Stomach (tissue), 9 donors: ENCODE measurements around the gene AKIP1. TPM values are rescaled to one million over a fixed set of nuclear protein-coding genes. Genes with fewer than 3 reads are reported as not detected.

ENCODE experiments used
- DNase-seq, 2 donors: peaks; one replicate each; pipeline versions ENCODE4 v3.0.0 to v3.0.0-alpha.2; 2013 to 2019
- H3K27ac ChIP-seq, 5 donors: fragments of 200-600 bp in 4 of 5; sonication (generic) in 4 of 5; one replicate each; pipeline ENCODE4 v1.5.1; 2013 to 2019; ENCODE audit warnings: mild to moderate bottlenecking in 1 of 5, moderate library complexity in 1 of 5
- H3K27me3 ChIP-seq, 3 donors: fragments of 200-600 bp; sonication (generic); one replicate each; pipeline ENCODE4 v1.5.1; 2017 to 2019; ENCODE audit warnings: mixed run types in 1 of 3
- H3K36me3 ChIP-seq, 4 donors: fragments of 200-600 bp; sonication (generic); 1 replicate in 3 of 4; 2 replicates in 1 of 4; pipeline ENCODE4 v1.5.1; 2016 to 2019
- H3K4me1 ChIP-seq, 4 donors: fragments of 200-600 bp; sonication (generic); one replicate each; pipeline ENCODE4 v1.5.1; 2016 to 2019
- H3K4me3 ChIP-seq, 4 donors: fragments of 200-600 bp; sonication (generic) in 3 of 4; one replicate each; pipeline ENCODE4 v1.5.1; 2016 to 2019; ENCODE audit warnings: mild to moderate bottlenecking in 1 of 4
- H3K9me3 ChIP-seq, 4 donors: fragments of 200-600 bp; sonication (generic); one replicate each; pipeline ENCODE4 v1.5.1; 2016 to 2019
- EP300 ChIP-seq: sonication (generic); formaldehyde crosslinking; IDR thresholded peaks from one replicate; pipeline ENCODE4 v1.6.1; 2017; ENCODE audit warnings: antibody characterized with exemption
- POLR2A ChIP-seq, 4 donors: fragments of 450-650 bp; IDR thresholded peaks; one replicate each; pipeline ENCODE4 v1.6.1; 2016; ENCODE audit warnings: antibody characterized with exemption in 4 of 4, control low read depth in 2 of 4, mild to moderate bottlenecking in 1 of 4, moderate library complexity in 1 of 4
- POLR2AphosphoS5 ChIP-seq, 3 donors: sonication (generic); formaldehyde crosslinking; IDR thresholded peaks; one replicate each; pipeline ENCODE4 v1.6.1; 2016; ENCODE audit warnings: antibody characterized with exemption in 3 of 3
- WGBS, 5 donors: extraction: QIAGEN DNeasy Blood & Tissue Kit in 3 of 5; methylation state at CpG; one replicate each; pipeline versions ENCODE4 v1.1.5 to v1.1.7; 2013 to 2018; 5-methylcytosine and 5-hydroxymethylcytosine counted together
- intact Hi-C: fragments of 100-400 bp; cut with DNase I; formaldehyde crosslinking; loops from one replicate; pipeline ENCODE4 v1.15.1; 2023; ENCODE audit warnings: low total_unique reads
- polyA plus RNA-seq, 3 donors: library from polyadenylated mRNA; stranded (reverse); fragments of 200-250 nt; gene quantifications; one replicate each; pipeline ENCODE4 v1.2.3, GENCODE V29; 2013
- total RNA-seq, 5 donors: library from RNA; depleted of rRNA; stranded (reverse); fragments of >200 nt; gene quantifications; one replicate each; pipeline versions ENCODE4 v1.1.0 to v1.2.3, GENCODE V29; 2014 to 2016
- TF ChIP-seq, protein P1 (sequence below), 7 experiments: fragments of 450-650 bp in 4 of 7; fragments of 200-600 bp in 3 of 7; sonication (generic) in 3 of 7; IDR thresholded peaks; one replicate each; pipeline ENCODE4 v1.5.1; 2016 to 2019; ENCODE audit warnings: antibody characterized with exemption in 7 of 7, control low read depth in 2 of 7, mild to moderate bottlenecking in 1 of 7
- donor health status: healthy with polysubstance abuse.
- donor health status: Bipolar disorder and iron deficiency.
- donor health status: healthy.

Gene AKIP1
- total and polyA plus RNA-seq, 8 donors, result 0.89 to 26.8 (median 20.4) TPM; not detected in 1

DNA sequence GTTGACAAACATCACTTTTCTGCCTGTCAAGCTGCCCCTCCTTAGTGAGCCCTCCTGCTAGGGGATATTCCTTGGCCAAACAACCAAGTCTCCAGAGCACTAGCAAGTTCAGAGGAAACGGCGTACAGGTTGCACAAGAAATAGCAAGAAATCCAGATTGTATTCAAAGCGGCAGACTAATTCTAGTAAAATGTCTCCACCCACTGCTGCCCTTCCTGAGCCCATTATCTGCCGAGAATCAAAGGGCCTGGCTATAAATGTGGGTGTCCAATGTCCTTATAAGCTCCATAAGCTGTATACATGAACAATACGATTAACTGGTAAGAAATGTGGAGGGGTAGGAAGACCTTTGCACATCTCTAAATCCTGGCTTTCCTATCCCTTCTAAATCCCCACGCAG, 44.0 kb upstream of the AKIP1 start:
- intact Hi-C loops, result no loop called here
- Histone ChIP-seq H3K27me3 (peaks cover 0 to 12% (median 9%) of the 10 kb centered on the region in 3 donors), H3K9me3 (no peaks in the 10 kb centered on the region), H3K36me3 (no peaks in the 10 kb centered on the region), H3K27ac (peak overlapping the region in 4 of 5 donors; percentile 4 to 95 (median 42)), H3K4me3 (no peak overlapping the region), H3K4me1 (peaks cover 11 to 59% (median 33%) of the 10 kb centered on the region in 4 donors)
- TF ChIP-seq POLR2AphosphoS5 (IDR thresholded peaks at IDR 0.05), result no peak
- TF ChIP-seq, protein P1, sequence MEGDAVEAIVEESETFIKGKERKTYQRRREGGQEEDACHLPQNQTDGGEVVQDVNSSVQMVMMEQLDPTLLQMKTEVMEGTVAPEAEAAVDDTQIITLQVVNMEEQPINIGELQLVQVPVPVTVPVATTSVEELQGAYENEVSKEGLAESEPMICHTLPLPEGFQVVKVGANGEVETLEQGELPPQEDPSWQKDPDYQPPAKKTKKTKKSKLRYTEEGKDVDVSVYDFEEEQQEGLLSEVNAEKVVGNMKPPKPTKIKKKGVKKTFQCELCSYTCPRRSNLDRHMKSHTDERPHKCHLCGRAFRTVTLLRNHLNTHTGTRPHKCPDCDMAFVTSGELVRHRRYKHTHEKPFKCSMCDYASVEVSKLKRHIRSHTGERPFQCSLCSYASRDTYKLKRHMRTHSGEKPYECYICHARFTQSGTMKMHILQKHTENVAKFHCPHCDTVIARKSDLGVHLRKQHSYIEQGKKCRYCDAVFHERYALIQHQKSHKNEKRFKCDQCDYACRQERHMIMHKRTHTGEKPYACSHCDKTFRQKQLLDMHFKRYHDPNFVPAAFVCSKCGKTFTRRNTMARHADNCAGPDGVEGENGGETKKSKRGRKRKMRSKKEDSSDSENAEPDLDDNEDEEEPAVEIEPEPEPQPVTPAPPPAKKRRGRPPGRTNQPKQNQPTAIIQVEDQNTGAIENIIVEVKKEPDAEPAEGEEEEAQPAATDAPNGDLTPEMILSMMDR (IDR thresholded peaks at IDR 0.05), result no peak
- no peak for TF ChIP-seq EP300
- no peak for TF ChIP-seq POLR2A (IDR thresholded peaks at IDR 0.05)
- 43 to 58% (median 45%) methylated on average over 6 of the region's 6 CpGs for WGBS, 5 donors
- DNase-seq, result no peak

DNA sequence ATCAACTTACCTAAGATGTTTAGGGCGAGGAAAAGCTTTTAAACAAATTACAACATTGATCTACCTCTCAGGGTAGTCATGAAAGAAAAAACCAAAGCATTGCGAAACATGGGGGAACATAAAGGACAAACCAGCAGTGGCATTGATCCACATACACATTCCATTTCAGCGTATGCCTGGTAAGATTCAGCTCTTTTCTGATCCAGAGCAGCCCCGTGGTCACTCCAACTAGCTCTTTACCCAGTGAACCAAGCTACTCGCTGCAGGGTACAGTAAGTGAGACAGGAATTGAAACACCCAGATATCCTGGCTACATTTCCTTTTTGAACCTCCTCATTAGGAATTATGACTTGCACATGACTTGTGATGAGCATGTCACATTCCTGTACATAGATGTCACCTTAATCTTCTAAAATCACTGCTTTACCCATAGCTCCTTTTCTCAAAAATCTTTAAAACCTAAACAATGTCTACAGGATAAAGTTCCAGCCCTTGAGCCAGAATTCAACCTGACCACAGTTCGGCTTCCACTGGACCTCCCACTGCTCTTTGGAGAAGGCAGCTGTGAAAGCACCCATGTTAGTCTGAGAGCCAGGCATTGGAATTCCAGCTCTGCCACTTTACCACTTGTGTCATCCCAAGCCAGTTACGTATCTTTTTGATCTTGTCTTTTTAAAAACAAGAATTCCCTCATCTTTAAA, 42.9 kb upstream of the AKIP1 start:
- Histone ChIP-seq H3K4me3 (no peak overlapping the region), H3K9me3 (no peaks in the 10 kb centered on the region), H3K36me3 (no peaks in the 10 kb centered on the region), H3K27me3 (peaks cover 0 to 12% (median 9%) of the 10 kb centered on the region in 3 donors), H3K4me1 (peaks cover 11 to 69% (median 35%) of the 10 kb centered on the region in 4 donors), H3K27ac (peak overlapping the region in 3 of 5 donors; percentile 40 to 95 (median 94))
- intact Hi-C loops, result no loop called here
- TF ChIP-seq EP300 (no peak), POLR2AphosphoS5 (IDR thresholded peaks at IDR 0.05) (no peak), POLR2A (IDR thresholded peaks at IDR 0.05) (no peak)
- no peak for DNase-seq
- 68 to 78% (median 72%) methylated on average over 7 of the region's 7 CpGs for WGBS, 5 donors

DNA sequence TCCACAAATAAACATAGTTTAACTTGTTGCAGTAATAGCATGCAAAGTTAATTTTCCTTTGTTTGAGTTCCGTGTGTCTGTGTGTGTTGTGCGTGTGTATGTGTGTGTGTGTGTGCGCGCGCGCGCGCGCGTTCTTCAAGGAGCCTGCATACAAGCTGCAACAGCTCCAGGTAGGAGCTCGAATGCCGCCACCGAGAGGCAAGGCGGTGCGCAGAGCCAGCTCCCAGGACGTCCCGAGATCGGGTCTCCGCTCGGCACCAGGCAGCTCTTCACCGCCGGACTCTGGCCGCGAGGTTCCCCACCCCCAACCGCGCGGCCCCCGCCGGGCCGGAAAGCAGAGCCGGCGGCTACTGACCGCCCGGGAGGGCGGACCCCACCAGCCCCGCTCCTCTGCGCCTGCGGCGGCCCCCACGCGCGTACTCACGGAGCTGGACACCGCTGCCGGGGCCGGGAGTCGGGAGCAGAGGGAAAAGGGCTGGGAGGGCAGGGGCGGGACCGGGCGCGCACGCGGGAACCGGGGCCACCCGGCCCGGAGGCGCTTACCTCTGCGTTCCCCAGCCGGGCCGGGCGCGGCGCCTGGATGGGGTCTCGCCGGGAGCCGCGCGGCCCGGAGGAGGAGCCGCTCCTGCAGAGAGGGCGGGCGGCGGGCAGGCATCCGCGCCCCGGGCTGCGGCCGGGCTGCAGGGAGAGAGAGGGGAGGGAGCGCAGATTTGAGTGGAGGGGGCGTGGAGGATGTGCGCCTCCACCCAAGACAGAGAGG, 40.4 kb upstream of the AKIP1 start:
- Histone ChIP-seq H3K36me3 (no peaks in the 10 kb centered on the region), H3K4me3 (peak overlapping the region; percentile 88 to 96 (median 95)), H3K27me3 (peaks cover 0 to 12% (median 9%) of the 10 kb centered on the region in 3 donors), H3K4me1 (peaks cover 11 to 68% (median 32%) of the 10 kb centered on the region in 4 donors), H3K9me3 (no peaks in the 10 kb centered on the region), H3K27ac (peak overlapping the region; percentile 85 to 95 (median 92))
- DNase-seq, result peak; percentile 75 to 92
- peak in 2 of 3 donors; percentile 11 to 34 for TF ChIP-seq POLR2AphosphoS5 (IDR thresholded peaks at IDR 0.05)
- TF ChIP-seq, protein P1 (IDR thresholded peaks at IDR 0.05), result no peak
- intact Hi-C loops, result no loop called here
- 1 to 3% (median 1%) methylated on average over 15 to 81 of the region's 81 CpGs for WGBS, 5 donors

DNA sequence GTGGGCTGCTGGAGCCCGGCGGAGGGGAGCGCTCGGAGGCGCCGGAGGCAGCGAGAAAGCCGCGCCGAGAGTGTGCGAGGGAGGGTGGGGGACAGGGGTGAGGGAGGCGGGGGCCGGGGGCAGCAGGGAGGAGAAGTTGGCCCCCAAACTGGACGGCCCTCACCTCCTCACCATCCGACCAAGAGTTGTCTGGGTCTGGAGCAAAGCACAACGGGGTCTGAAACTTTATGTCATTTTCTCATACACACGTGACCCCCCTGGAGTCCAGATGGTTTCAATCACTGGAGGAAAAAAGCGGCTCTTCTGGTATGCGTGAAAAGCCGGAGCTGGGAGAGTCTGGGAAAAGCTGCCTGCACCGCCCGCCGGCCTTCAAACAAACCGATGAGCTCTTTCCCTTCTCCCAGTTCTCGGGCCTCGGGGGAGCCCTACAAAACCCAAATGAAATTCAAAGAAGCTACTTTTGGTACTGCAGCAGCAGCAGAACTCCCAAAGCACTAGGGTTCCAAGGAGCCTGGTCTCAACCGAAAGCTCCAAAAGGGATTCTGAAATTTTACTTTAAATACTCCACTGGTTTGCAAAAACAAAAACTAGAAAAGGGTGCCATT, 39.7 kb upstream of the AKIP1 start:
- no peaks in the 10 kb centered on the region for H3K36me3 ChIP-seq
- H3K4me3 ChIP-seq, result peak overlapping the region; percentile 88 to 96 (median 95)
- peaks cover 0 to 12% (median 9%) of the 10 kb centered on the region in 3 donors for H3K27me3 ChIP-seq
- TF ChIP-seq POLR2AphosphoS5 (IDR thresholded peaks at IDR 0.05), result peak; percentile 14 to 71 (median 52)
- no peak for TF ChIP-seq POLR2A (IDR thresholded peaks at IDR 0.05)
- TF ChIP-seq EP300, result no peak
- TF ChIP-seq, protein P1 (IDR thresholded peaks at IDR 0.05), result no peak
- H3K27ac ChIP-seq, result peak overlapping the region; percentile 85 to 95 (median 92)
- intact Hi-C loops, result no loop called here
- no peaks in the 10 kb centered on the region for H3K9me3 ChIP-seq
- peak; percentile 56 to 95 for DNase-seq
- WGBS, 5 donors, result 2 to 4% (median 3%) methylated on average over 27 of the region's 27 CpGs
- peaks cover 10 to 66% (median 31%) of the 10 kb centered on the region in 4 donors for H3K4me1 ChIP-seq
